Right lobe of liver (tissue), 6 donors: Measurements from ENCODE around the gene USP30. TPM values are rescaled to one million over a fixed set of nuclear protein-coding genes. Genes with fewer than 3 reads are reported as not detected.

Source experiments
- ATAC-seq, 4 donors: fragments of 200-7000 bp; cut with Tn5 transposase; one replicate each; pipeline ENCODE4 v1.9.1; 2020; ENCODE audit warnings: mild to moderate bottlenecking in 4 of 4, moderate library complexity in 4 of 4
- DNase-seq, 3 donors: peaks; one replicate each; pipeline ENCODE4 v3.0.0-alpha.2; 2020
- H3K27ac ChIP-seq, 3 donors: fragments of 200-600 bp; one replicate each; pipeline ENCODE4 v1.8.0; 2022
- H3K27me3 ChIP-seq, 2 donors: fragments of 200-600 bp; one replicate each; pipeline ENCODE4 v1.8.0; 2022
- H3K36me3 ChIP-seq, 4 donors: fragments of 200-600 bp; sonication (generic) in 1 of 4; one replicate each; pipeline versions ENCODE4 v1.5.1 to v1.8.0; 2017 to 2022; ENCODE audit warnings: control low read depth in 1 of 4
- H3K4me1 ChIP-seq, 4 donors: fragments of 200-600 bp; sonication (generic) in 1 of 4; one replicate each; pipeline versions ENCODE4 v1.5.1 to v1.8.0; 2017 to 2022; ENCODE audit warnings: control low read depth in 1 of 4
- H3K4me3 ChIP-seq, 3 donors: fragments of 200-600 bp; one replicate each; pipeline ENCODE4 v1.8.0; 2022
- H3K9me3 ChIP-seq, 4 donors: fragments of 200-600 bp; sonication (generic) in 1 of 4; one replicate each; pipeline versions ENCODE4 v1.5.1 to v1.8.0; 2017 to 2022; ENCODE audit warnings: control low read depth in 1 of 4
- POLR2A ChIP-seq: fragments of 450-650 bp; IDR thresholded peaks from one replicate; pipeline ENCODE4 v1.6.1; 2017; ENCODE audit warnings: antibody characterized with exemption, mild to moderate bottlenecking
- WGBS: methylation state at CpG from one replicate; pipeline ENCODE4 v1.1.6; 2018; ENCODE audit warnings: low coverage, low lambda C conversion rate; ENCODE audit not compliant: insufficient coverage; ENCODE audit errors: missing lambda C conversion rate; 5-methylcytosine and 5-hydroxymethylcytosine counted together
- intact Hi-C, 2 donors: fragments of 100-400 bp; cut with DNase I; formaldehyde crosslinking; loops; one replicate each; pipeline versions ENCODE4 v1.11.2 to v1.14.1; 2022
- total RNA-seq, 6 experiments: library from RNA; depleted of rRNA in 2 of 6; stranded (reverse); fragments of >200 nt in 2 of 6; fragmentation: NEBNext Ultra II Directional in 3 of 6; extraction: Animal tissue kit (Norgen Biotek cat#: 25700) in 3 of 6; gene quantifications; one replicate each; pipeline versions ENCODE4 v1.1.0 to v1.2.4, GENCODE V29; 2016 to 2023
- TF ChIP-seq, protein P1 (sequence below), 4 donors: fragments of 200-600 bp in 3 of 4; fragments of 450-650 bp in 1 of 4; IDR thresholded peaks; one replicate each; pipeline versions ENCODE4 v1.5.1 to v1.8.0; 2016 to 2022; ENCODE audit warnings: antibody characterized with exemption in 4 of 4, mild to moderate bottlenecking in 2 of 4
- donor health status: DM: no; HTN: yes; CAD: no.
- donor health status: DM: no; HTN: no; CAD: no.
- donor health status: DM: no; HTN: no; CAD: no.
- donor health status: DM: no; HTN: yes; CAD: no.
- donor health status: DM: no; HTN: yes; CAD: no.

The USP30 gene
- total RNA-seq, 6 experiments from 2014 or later = 6.4 to 17.6 (median 11.0) TPM

DNA sequence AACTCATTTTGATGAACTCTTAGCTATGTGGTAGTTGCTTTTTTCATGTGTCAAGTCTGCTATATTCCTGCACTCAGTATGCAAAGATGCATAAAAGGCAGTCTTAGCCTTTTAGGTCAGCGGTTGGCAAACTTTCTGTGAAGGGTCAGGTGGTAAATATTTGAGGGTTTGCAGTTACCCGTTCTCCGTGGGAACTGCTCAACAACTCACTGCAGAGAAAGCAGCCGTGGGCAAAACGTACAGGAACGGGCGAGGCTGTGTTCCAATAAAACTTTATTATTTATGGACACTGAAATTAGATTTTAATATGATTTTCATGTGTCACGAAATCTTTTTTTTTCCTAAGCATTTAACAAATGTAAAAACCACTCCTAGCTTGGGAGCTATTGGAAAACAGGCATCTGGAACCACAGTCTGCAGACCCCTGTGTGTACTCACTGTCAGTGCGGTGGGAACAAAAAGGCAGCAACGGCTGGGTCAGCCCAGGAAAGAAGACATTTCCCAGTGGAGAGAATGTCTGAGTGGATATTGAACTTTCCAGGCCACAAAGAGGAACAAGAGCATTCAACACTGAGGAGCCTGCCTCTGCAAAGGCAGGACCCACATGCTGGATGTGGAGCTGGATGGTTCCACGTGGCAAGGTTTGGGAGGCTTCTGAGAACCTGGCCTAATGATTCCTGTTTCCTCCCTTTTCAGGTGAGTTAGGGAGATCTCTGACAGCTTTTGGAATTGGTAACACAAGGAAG lies 60.5 kb downstream of the USP30 start:
- H3K4me1 ChIP-seq = peaks cover 0 to 69% (median 27%) of the 10 kb centered on the region in 4 donors
- peak overlapping the region in 1 of 3 donors; percentile 5 for H3K4me3 ChIP-seq
- H3K36me3 ChIP-seq = no peaks in the 10 kb centered on the region
- H3K9me3 ChIP-seq = no peaks in the 10 kb centered on the region
- TF ChIP-seq POLR2A = peak; percentile 32
- TF ChIP-seq, protein P1, sequence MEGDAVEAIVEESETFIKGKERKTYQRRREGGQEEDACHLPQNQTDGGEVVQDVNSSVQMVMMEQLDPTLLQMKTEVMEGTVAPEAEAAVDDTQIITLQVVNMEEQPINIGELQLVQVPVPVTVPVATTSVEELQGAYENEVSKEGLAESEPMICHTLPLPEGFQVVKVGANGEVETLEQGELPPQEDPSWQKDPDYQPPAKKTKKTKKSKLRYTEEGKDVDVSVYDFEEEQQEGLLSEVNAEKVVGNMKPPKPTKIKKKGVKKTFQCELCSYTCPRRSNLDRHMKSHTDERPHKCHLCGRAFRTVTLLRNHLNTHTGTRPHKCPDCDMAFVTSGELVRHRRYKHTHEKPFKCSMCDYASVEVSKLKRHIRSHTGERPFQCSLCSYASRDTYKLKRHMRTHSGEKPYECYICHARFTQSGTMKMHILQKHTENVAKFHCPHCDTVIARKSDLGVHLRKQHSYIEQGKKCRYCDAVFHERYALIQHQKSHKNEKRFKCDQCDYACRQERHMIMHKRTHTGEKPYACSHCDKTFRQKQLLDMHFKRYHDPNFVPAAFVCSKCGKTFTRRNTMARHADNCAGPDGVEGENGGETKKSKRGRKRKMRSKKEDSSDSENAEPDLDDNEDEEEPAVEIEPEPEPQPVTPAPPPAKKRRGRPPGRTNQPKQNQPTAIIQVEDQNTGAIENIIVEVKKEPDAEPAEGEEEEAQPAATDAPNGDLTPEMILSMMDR (IDR thresholded peaks at IDR 0.05) = no peak
- H3K27me3 ChIP-seq = no peaks in the 10 kb centered on the region
- no peak for ATAC-seq
- intact Hi-C loops = no loop called here
- H3K27ac ChIP-seq = peak overlapping the region in 2 of 3 donors; percentile 22 to 84
- peak in 1 of 3 donors; percentile 58 for DNase-seq
- 46% methylated on average over 11 of the region's 11 CpGs for WGBS

DNA sequence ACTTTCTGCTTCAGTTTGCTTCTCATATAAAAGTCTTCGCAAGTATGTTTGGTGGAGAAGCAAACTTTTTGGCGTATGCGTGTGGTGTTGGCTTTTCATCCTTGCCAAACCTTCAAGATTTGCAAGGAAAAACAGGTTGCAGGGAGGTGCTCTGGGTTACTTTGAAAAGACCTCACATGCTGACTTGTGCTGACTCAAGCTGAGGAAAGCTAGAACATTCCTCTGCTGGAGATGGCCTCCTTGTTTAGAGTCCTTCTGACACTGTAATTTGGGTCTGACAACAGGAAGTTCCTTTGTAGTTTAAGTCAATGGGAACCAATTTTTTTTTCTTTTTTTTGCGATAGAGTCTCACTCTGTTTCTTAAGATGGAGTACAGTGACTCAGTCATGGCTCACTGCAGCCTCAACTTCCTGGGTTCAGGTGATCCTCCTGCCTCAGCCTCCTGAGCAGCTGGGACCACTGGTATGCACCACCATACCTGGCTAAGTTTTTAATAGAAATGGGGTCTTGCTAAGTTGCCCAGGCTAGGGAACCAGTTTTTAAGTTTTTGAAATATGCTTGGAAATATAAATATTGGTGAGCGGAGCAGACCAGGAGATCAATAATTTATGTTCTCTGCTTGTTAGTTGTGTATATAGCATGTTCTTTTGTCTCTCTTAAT lies 61.4 kb downstream of the USP30 start:
- no peak for ATAC-seq
- H3K9me3 ChIP-seq = no peaks in the 10 kb centered on the region
- intact Hi-C loops = no loop called here
- 63% methylated on average over 5 of the region's 5 CpGs for WGBS
- H3K27me3 ChIP-seq = no peaks in the 10 kb centered on the region
- TF ChIP-seq, protein P1 (IDR thresholded peaks at IDR 0.05) = no peak
- no peak for TF ChIP-seq POLR2A
- no peak for DNase-seq
- no peaks in the 10 kb centered on the region for H3K36me3 ChIP-seq
- H3K4me1 ChIP-seq = peaks cover 0 to 78% (median 31%) of the 10 kb centered on the region in 4 donors
- H3K4me3 ChIP-seq = peak overlapping the region in 1 of 3 donors; percentile 33
- H3K27ac ChIP-seq = peak overlapping the region in 2 of 3 donors; percentile 77 to 84

DNA sequence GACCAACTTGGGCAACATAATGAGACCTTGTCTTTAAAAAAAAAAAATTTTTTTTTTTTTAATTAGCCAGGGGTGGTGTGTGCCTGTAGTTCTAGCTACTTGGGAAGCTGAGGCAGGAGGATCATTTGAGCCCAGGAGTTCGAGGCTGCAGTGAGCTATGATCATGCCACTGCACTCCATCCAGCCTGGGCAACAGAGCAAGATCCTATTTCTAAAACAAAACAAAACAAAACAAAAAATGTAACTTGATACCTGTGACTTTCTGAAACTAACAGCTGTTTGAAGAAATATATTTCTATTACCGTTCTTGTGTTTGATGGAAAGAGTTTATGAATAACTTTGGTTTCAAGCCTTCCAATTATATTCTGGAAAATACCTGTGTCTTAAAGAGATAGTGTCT lies 62.3 kb downstream of the USP30 start:
- DNase-seq = no peak
- intact Hi-C loops = no loop called here
- 38% methylated on average over 2 of the region's 2 CpGs for WGBS

DNA sequence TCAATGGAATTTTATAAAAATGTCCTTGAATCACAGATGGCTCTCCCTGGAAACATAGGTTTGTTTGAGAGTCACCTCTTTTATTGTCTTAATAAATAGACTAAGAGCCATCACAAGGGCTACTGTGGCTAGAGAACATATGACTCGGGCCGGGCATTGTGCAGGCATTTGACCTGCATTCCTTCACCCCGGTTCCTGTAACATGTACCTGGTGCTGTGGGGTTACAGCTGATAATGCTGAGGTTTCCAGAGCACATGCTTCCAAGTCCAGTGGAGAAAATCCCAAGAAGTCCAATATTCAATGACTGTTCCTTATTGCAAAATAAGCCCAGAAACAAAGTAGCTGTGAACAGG lies 63.0 kb downstream of the USP30 start:
- H3K9me3 ChIP-seq = no peaks in the 10 kb centered on the region
- DNase-seq (no peak), ATAC-seq (peak in 1 of 4 donors; percentile 1)
- TF ChIP-seq POLR2A = no peak
- TF ChIP-seq, protein P1 (IDR thresholded peaks at IDR 0.05) = no peak
- H3K27me3 ChIP-seq = no peaks in the 10 kb centered on the region
- intact Hi-C loops = no loop called here
- peak overlapping the region; percentile 68 to 84 (median 77) for H3K27ac ChIP-seq
- H3K4me1 ChIP-seq = peaks cover 0 to 79% (median 33%) of the 10 kb centered on the region in 4 donors
- WGBS = 17% methylated on average over 3 of the region's 3 CpGs
- H3K4me3 ChIP-seq = peak overlapping the region in 2 of 3 donors; percentile 22 to 33
- H3K36me3 ChIP-seq = no peaks in the 10 kb centered on the region

More for the DNA sequence above, 62.3 kb downstream of the USP30 start:
- Histone ChIP-seq H3K9me3 (no peaks in the 10 kb centered on the region), H3K36me3 (no peaks in the 10 kb centered on the region), H3K27me3 (no peaks in the 10 kb centered on the region), H3K4me1 (peaks cover 0 to 86% (median 33%) of the 10 kb centered on the region in 4 donors), H3K27ac (peak overlapping the region in 2 of 3 donors; percentile 77 to 84), H3K4me3 (peak overlapping the region in 2 of 3 donors; percentile 12 to 33)
- ATAC-seq = no peak
- no peak for TF ChIP-seq POLR2A
